H1 (cell line): Measurements from ENCODE around the gene HTR6. TPM values are rescaled to one million over a fixed set of nuclear protein-coding genes. Genes with fewer than 3 reads are reported as not detected.

ENCODE experiments used
- CTCF ChIA-PET: fragments of 300-600 bp; sonication (Branson Sonifier 250); formaldehyde crosslinking; loops from one replicate; lab custom pipeline; 2021; ENCODE audit not compliant: partially characterized antibody; lab: Charles Lee
- POLR2A ChIA-PET: fragments of 300-600 bp; sonication (Branson Sonifier 250); formaldehyde crosslinking; loops from one replicate; lab custom pipeline; 2021; ENCODE audit warnings: inconsistent platforms; ENCODE audit not compliant: partially characterized antibody; lab: Charles Lee
- DNase-seq, 2 experiments: peaks; one replicate each; pipeline versions ENCODE4 v3.0.0 to v3.0.0-alpha.2; 2010 to 2022; ENCODE audit warnings: low spot score in 2 of 2, low read depth in 1 of 2, mixed read lengths in 1 of 2
- FAIRE-seq: peaks from 2 replicates; lab custom pipeline; 2011; peaks lifted over from hg19 to GRCh38; lab: Jason Lieb, UNC
- H2AFZ ChIP-seq: 2 replicates; pipeline ENCODE4 v1.8.1; 2012; ENCODE audit warnings: low read length, inconsistent platforms
- H2AK5ac ChIP-seq: 2 replicates; pipeline ENCODE4 v1.6.1; 2013; ENCODE audit warnings: low read depth, low read length
- H2BK120ac ChIP-seq: replicated peaks from 2 replicates; pipeline ENCODE3; 2013; ENCODE audit warnings: low read depth, low read length, inconsistent platforms
- H2BK12ac ChIP-seq: 2 replicates; pipeline ENCODE4 v1.6.1; 2013; ENCODE audit warnings: low read depth, low read length
- H2BK15ac ChIP-seq: 2 replicates; pipeline ENCODE4 v1.6.1; 2013; ENCODE audit warnings: low read length
- H2BK20ac ChIP-seq: 2 replicates; pipeline ENCODE4 v1.6.1; 2013; ENCODE audit warnings: low read length
- H2BK5ac ChIP-seq: 2 replicates; pipeline ENCODE4 v1.6.1; 2013; ENCODE audit warnings: low read depth, low read length
- H3K14ac ChIP-seq: 2 replicates; pipeline ENCODE4 v1.6.1; 2013; ENCODE audit warnings: inconsistent platforms; ENCODE audit not compliant: insufficient read length
- H3K18ac ChIP-seq: 2 replicates; pipeline ENCODE4 v1.6.1; 2013; ENCODE audit warnings: low read length; ENCODE audit errors: extremely low read depth
- H3K23ac ChIP-seq: 2 replicates; pipeline ENCODE4 v1.6.1; 2013; ENCODE audit warnings: inconsistent platforms; ENCODE audit not compliant: insufficient read length
- H3K23me2 ChIP-seq: 2 replicates; pipeline ENCODE4 v1.6.1; 2013; ENCODE audit warnings: low read depth, low read length
- H3K27ac ChIP-seq: 2 replicates; pipeline ENCODE4 v1.6.1; 2011; ENCODE audit warnings: low read depth, low read length, inconsistent platforms
- H3K27me3 ChIP-seq, 4 experiments: replicated peaks in 1 of 4; 1 replicate in 1 of 4; 2 replicates in 3 of 4; pipeline versions ENCODE4 v1.6.1 to v1.8.1; 2011 to 2013; ENCODE audit warnings: low read length in 3 of 4, mild to moderate bottlenecking in 3 of 4, inconsistent platforms in 2 of 4, mixed read lengths in 2 of 4, moderate library complexity in 1 of 4; ENCODE audit not compliant: control insufficient read depth in 3 of 4, insufficient read depth in 3 of 4; ENCODE audit errors: extremely low read depth in 1 of 4
- H3K36me3 ChIP-seq, 4 experiments: 2 replicates each; pipeline versions ENCODE4 v1.6.1 to v1.8.1; 2011 to 2013; ENCODE audit warnings: mild to moderate bottlenecking in 4 of 4, low read length in 3 of 4, moderate library complexity in 2 of 4, control low read depth in 1 of 4, inconsistent platforms in 1 of 4; ENCODE audit not compliant: insufficient read depth in 4 of 4, control insufficient read depth in 2 of 4
- H3K4ac ChIP-seq: replicated peaks from 2 replicates; pipeline ENCODE3; 2013; ENCODE audit warnings: low read length, low read depth, mixed read lengths, inconsistent platforms; ENCODE audit not compliant: insufficient read length
- H3K4me1 ChIP-seq, 4 experiments: replicated peaks in 1 of 4; 1 replicate in 1 of 4; 2 replicates in 3 of 4; pipeline versions ENCODE4 v1.6.1 to v1.8.1; 2011 to 2013; ENCODE audit warnings: low read length in 3 of 4, inconsistent platforms in 2 of 4, mixed read lengths in 1 of 4; ENCODE audit not compliant: insufficient read depth in 4 of 4, control insufficient read depth in 3 of 4
- H3K4me2 ChIP-seq, 2 experiments: 2 replicates each; pipeline versions ENCODE4 v1.6.1 to v1.8.1; 2011 to 2013; ENCODE audit warnings: low read depth in 2 of 2, low read length in 2 of 2, control low read depth in 1 of 2, inconsistent platforms in 1 of 2, mild to moderate bottlenecking in 1 of 2; ENCODE audit not compliant: insufficient read depth in 1 of 2
- H3K4me3 ChIP-seq, 4 experiments: fragments of 200-600, 300-600 bp in 1 of 4; sonication (generic), shearing (Covaris generic), sonication (Bioruptor Twin) in 1 of 4; 2 replicates each; pipeline versions ENCODE4 v1.5.1 to v1.8.1; 2011 to 2016; ENCODE audit warnings: low read length in 4 of 4, low read depth in 3 of 4, control low read depth in 2 of 4, inconsistent platforms in 2 of 4, mild to moderate bottlenecking in 2 of 4, mixed read lengths in 1 of 4, moderate library complexity in 1 of 4; ENCODE audit not compliant: insufficient read depth in 2 of 4; ENCODE audit errors: extremely low read depth in 1 of 4
- H3K56ac ChIP-seq: replicated peaks from 2 replicates; pipeline ENCODE3; 2013; ENCODE audit warnings: low read depth, mild to moderate bottlenecking, mixed read lengths, low read length, inconsistent platforms; ENCODE audit not compliant: insufficient read length
- H3K79me1 ChIP-seq: 2 replicates; pipeline ENCODE4 v1.6.1; 2013; ENCODE audit warnings: low read depth, low read length, control low read depth
- H3K79me2 ChIP-seq, 2 experiments: 2 replicates each; pipeline versions ENCODE4 v1.6.1 to v1.8.1; 2012 to 2013; ENCODE audit warnings: low read length in 2 of 2, mild to moderate bottlenecking in 2 of 2, inconsistent platforms in 1 of 2; ENCODE audit not compliant: insufficient read depth in 2 of 2, control insufficient read depth in 1 of 2
- H3K9ac ChIP-seq, 4 experiments: replicated peaks in 1 of 4; 1 replicate in 1 of 4; 2 replicates in 3 of 4; pipeline versions ENCODE4 v1.6.1 to v1.8.1; 2011 to 2013; ENCODE audit warnings: low read depth in 3 of 4, low read length in 3 of 4, control low read depth in 2 of 4, mild to moderate bottlenecking in 2 of 4, moderate library complexity in 2 of 4, inconsistent platforms in 1 of 4; ENCODE audit errors: extremely low read depth in 1 of 4
- H3K9me3 ChIP-seq, 2 experiments: 2 replicates each; pipeline versions ENCODE4 v1.6.1 to v1.8.1; 2012 to 2013; ENCODE audit warnings: mild to moderate bottlenecking in 2 of 2, moderate library complexity in 2 of 2, control low read depth in 1 of 2, inconsistent platforms in 1 of 2, low read depth in 1 of 2, low read length in 1 of 2, mixed read lengths in 1 of 2; ENCODE audit not compliant: insufficient read depth in 2 of 2
- H4K20me1 ChIP-seq, 2 experiments: replicated peaks in 1 of 2; 2 replicates each; pipeline versions ENCODE3 to v1.8.1; 2011 to 2013; ENCODE audit warnings: inconsistent platforms in 2 of 2, low read length in 2 of 2, mild to moderate bottlenecking in 1 of 2; ENCODE audit not compliant: insufficient read depth in 2 of 2, control insufficient read depth in 1 of 2
- H4K5ac ChIP-seq: 2 replicates; pipeline ENCODE4 v1.6.1; 2013; ENCODE audit warnings: low read length, low read depth, mixed read lengths, inconsistent platforms; ENCODE audit not compliant: insufficient read length
- H4K8ac ChIP-seq: 2 replicates; pipeline ENCODE4 v1.8.0; 2013; ENCODE audit warnings: mild to moderate bottlenecking, moderate library complexity, low read length, inconsistent platforms; ENCODE audit not compliant: insufficient read depth; ENCODE audit errors: extremely low read depth
- H4K91ac ChIP-seq: replicated peaks from 2 replicates; pipeline ENCODE3; 2013; ENCODE audit warnings: low read length, mixed read lengths, inconsistent platforms; ENCODE audit not compliant: insufficient read length
- CBX8 ChIP-seq: fragments of 300-800, 300-1000 bp; sonication (generic); IDR thresholded peaks from 2 replicates; pipeline ENCODE4 v1.7.1; 2016; ENCODE audit warnings: low read depth, low read length, borderline replicate concordance
- CREB1 ChIP-seq: IDR thresholded peaks from 2 replicates; pipeline ENCODE4 v1.6.1; 2012; ENCODE audit warnings: inconsistent platforms
- CTBP2 ChIP-seq: IDR thresholded peaks from 2 replicates; pipeline ENCODE4 v1.7.0; 2011; ENCODE audit warnings: borderline replicate concordance, mild to moderate bottlenecking, moderate library complexity, mixed read lengths, low read length; ENCODE audit not compliant: insufficient read depth, insufficient read length
- KDM5A ChIP-seq: fragments of 200-600 bp; IDR thresholded peaks from 2 replicates; pipeline ENCODE4 v1.7.1; 2012; ENCODE audit warnings: mild to moderate bottlenecking, low read length, inconsistent platforms, mixed read lengths
- NANOG ChIP-seq: IDR thresholded peaks from 2 replicates; pipeline ENCODE4 v1.6.1; 2011; ENCODE audit warnings: low read length, low read depth, mild to moderate bottlenecking, inconsistent platforms; ENCODE audit not compliant: insufficient read depth, poor library complexity, severe bottlenecking
- PHF8 ChIP-seq: fragments of 200-600 bp; sonication (generic); conservative IDR thresholded peaks from 2 replicates; pipeline ENCODE4 v1.7.1; 2012; ENCODE audit warnings: low read depth, mild to moderate bottlenecking, inconsistent platforms, low read length, moderate library complexity
- POU5F1 ChIP-seq: IDR thresholded peaks from 2 replicates; pipeline ENCODE4 v1.6.1; 2011; ENCODE audit warnings: low read depth, mild to moderate bottlenecking, low read length, moderate library complexity
- RXRA ChIP-seq: IDR thresholded peaks from 2 replicates; pipeline ENCODE4 v1.6.1; 2011; ENCODE audit warnings: low read depth, mild to moderate bottlenecking, low read length, moderate library complexity; ENCODE audit not compliant: insufficient read depth
- SAP30 ChIP-seq: fragments of 300-600 bp; sonication (generic); IDR thresholded peaks from 2 replicates; pipeline ENCODE4 v1.7.1; 2012; ENCODE audit warnings: low read length, moderate library complexity, mild to moderate bottlenecking, inconsistent platforms; ENCODE audit not compliant: insufficient read depth, insufficient replicate concordance
- SIN3A ChIP-seq, 2 experiments: IDR thresholded peaks in 1 of 2; conservative IDR thresholded peaks in 1 of 2; 2 replicates each; pipeline ENCODE4 v1.6.1; 2011 to 2012; ENCODE audit warnings: low read length in 2 of 2, improper control_type of control experiment in 1 of 2, low read depth in 1 of 2, mild to moderate bottlenecking in 1 of 2
- SIX5 ChIP-seq: IDR thresholded peaks from 2 replicates; pipeline ENCODE4 v1.6.1; 2011; ENCODE audit warnings: mild to moderate bottlenecking, low read depth, low read length
- TAF1 ChIP-seq: IDR thresholded peaks from 2 replicates; pipeline ENCODE4 v1.6.1; 2011; ENCODE audit warnings: mild to moderate bottlenecking, low read depth, low read length
- TAF7 ChIP-seq: optimal IDR thresholded peaks from 2 replicates; pipeline ENCODE3; 2011; ENCODE audit warnings: low read depth, mild to moderate bottlenecking, inconsistent platforms, low read length, moderate library complexity, borderline replicate concordance
- ZNF274 ChIP-seq: IDR thresholded peaks from 2 replicates; pipeline ENCODE4 v1.7.0; 2012; ENCODE audit warnings: low read length, borderline replicate concordance; ENCODE audit errors: extremely low read depth
- WGBS, 2 experiments: shearing (Covaris generic) in 1 of 2; methylation state at CpG; one replicate each; pipeline versions ENCODE4 v1.1.6 to v1.1.7; 2013 to 2015; ENCODE audit warnings: low lambda C conversion rate in 2 of 2, mixed read lengths in 2 of 2, inconsistent platforms in 1 of 2, low coverage in 1 of 2, missing lambda C conversion rate in 1 of 2; ENCODE audit not compliant: insufficient replicate concordance in 2 of 2, insufficient coverage in 1 of 2, insufficient read length in 1 of 2; ENCODE audit errors: extremely low coverage in 1 of 2, missing lambda C conversion rate in 1 of 2; 5-methylcytosine and 5-hydroxymethylcytosine counted together
- polyA plus RNA-seq, 7 experiments: library from polyadenylated mRNA; depleted of rRNA in 3 of 7; stranded (reverse) in 5 of 7; unstranded in 2 of 7; fragments of >200 nt in 5 of 7; fragments of 200-250 nt in 2 of 7; gene quantifications; 1 replicate in 5 of 7; 2 replicates in 1 of 7; 4 replicates in 1 of 7; pipeline versions ENCODE4 v1.2.1 to v1.2.3, GENCODE V29; 2011 to 2013; ENCODE audit warnings: missing spikeins in 2 of 7, mixed read lengths in 2 of 7
- total RNA-seq: library from RNA; stranded (reverse); fragmentation: NEBNext Ultra II Directional; extraction: Animal tissue kit (Norgen Biotek cat#: 25700); gene quantifications from 2 replicates; pipeline ENCODE4 v1.2.1, GENCODE V29; 2021

The HTR6 gene
- total and polyA plus RNA-seq, 2 of the 8 experiments (the other 6 are each of a cell fraction or from before 2014, with no cell fraction given): 0.76 to 0.95 TPM

DNA sequence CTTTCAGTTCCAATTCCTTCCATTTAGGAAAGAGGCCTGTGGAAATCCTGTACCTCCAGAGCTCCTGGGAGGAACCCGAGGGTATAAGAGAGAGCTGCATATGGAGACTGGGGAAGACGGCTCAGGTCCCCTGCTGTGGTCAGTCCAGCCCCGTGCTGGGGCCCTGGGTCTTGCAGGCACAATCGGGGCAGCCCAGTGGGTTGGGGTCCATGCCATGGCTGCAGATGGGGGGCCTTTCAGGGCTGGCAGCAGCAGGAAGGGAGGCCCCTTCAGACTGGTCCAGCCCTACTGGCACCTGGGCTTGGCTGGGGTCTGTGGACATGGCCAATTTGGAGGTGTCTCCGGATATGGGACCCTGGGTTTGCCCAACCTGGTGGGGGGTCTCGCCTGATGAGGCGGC is 18.2 kb downstream of the HTR6 start:
- DNase-seq: no peak
- no peak overlapping the region for H3K27ac ChIP-seq
- H3K18ac ChIP-seq: no peak overlapping the region; the same call in 1 of the 2 replicates
- H4K8ac ChIP-seq: no peak overlapping the region; the same call in 1 of the 2 replicates
- H3K23ac ChIP-seq: no peak overlapping the region
- no peak overlapping the region for H2BK120ac ChIP-seq
- FAIRE-seq: no peak
- H3K4me2 ChIP-seq: no peak overlapping the region
- no peak overlapping the region for H2BK5ac ChIP-seq
- H3K9ac ChIP-seq: no peak overlapping the region
- no peaks in the 10 kb centered on the region for H3K79me2 ChIP-seq
- H2BK12ac ChIP-seq: no peak overlapping the region
- H2AFZ ChIP-seq: no peak overlapping the region
- no peak overlapping the region for H2AK5ac ChIP-seq
- no peak overlapping the region for H3K56ac ChIP-seq
- H4K5ac ChIP-seq: no peak overlapping the region
- 81% methylated on average over 7 of the region's 7 CpGs; no CpG with 5 or more reads in 1 of the 2 experiments for WGBS, 2 experiments
- H3K14ac ChIP-seq: no peak overlapping the region
- no peaks in the 10 kb centered on the region for H3K36me3 ChIP-seq
- no peak overlapping the region for H3K4ac ChIP-seq
- ChIA-PET CTCF (interaction anchor here (1.0 to 4.1 kb wide), 6 partner anchors 11 to 45 kb away, joined by 3 to 26 read pairs (median 10); no protein-coding TSS in a partner anchor), POLR2A (no interaction called here)
- no peaks in the 10 kb centered on the region for H3K79me1 ChIP-seq
- peaks cover 0 to 14% (median 8%) of the 10 kb centered on the region in 4 experiments; a peak in 4 of 7 replicates for H3K4me1 ChIP-seq
- no peak overlapping the region for H2BK15ac ChIP-seq
- no peaks in the 10 kb centered on the region for H3K9me3 ChIP-seq
- no peak overlapping the region for H3K4me3 ChIP-seq
- H2BK20ac ChIP-seq: no peak overlapping the region
- H4K20me1 ChIP-seq: no peaks in the 10 kb centered on the region
- H4K91ac ChIP-seq: no peak overlapping the region
- H3K23me2 ChIP-seq: no peaks in the 10 kb centered on the region; the same call in 1 of the 2 replicates
- H3K27me3 ChIP-seq: no peaks in the 10 kb centered on the region
- TF ChIP-seq CTBP2: no peak
- no peak for TF ChIP-seq KDM5A
- TF ChIP-seq TAF1: no peak
- no peak for TF ChIP-seq ZNF274
- no peak for TF ChIP-seq SAP30
- TF ChIP-seq CREB1: no peak
- no peak for TF ChIP-seq SIX5
- TF ChIP-seq RXRA: no peak
- no peak for TF ChIP-seq NANOG
- TF ChIP-seq TAF7: no peak
- TF ChIP-seq POU5F1: no peak
- TF ChIP-seq PHF8: no peak
- TF ChIP-seq CBX8: no peak
- no peak for TF ChIP-seq SIN3A (conservative IDR thresholded peaks at IDR 0.05 in 1 of 2, IDR thresholded peaks at IDR 0.05 in 1 of 2; ENCODE audit: low read depth in 1 of 2, low read length in 2 of 2)
